Right hindlimb (tissue), 1 donor: ENCODE measurements around the gene ENKD1.

Experiments used
- DNase-seq: peaks from one replicate; pipeline ENCODE4 v3.0.0-alpha.2; 2018

The ENKD1 gene

DNA sequence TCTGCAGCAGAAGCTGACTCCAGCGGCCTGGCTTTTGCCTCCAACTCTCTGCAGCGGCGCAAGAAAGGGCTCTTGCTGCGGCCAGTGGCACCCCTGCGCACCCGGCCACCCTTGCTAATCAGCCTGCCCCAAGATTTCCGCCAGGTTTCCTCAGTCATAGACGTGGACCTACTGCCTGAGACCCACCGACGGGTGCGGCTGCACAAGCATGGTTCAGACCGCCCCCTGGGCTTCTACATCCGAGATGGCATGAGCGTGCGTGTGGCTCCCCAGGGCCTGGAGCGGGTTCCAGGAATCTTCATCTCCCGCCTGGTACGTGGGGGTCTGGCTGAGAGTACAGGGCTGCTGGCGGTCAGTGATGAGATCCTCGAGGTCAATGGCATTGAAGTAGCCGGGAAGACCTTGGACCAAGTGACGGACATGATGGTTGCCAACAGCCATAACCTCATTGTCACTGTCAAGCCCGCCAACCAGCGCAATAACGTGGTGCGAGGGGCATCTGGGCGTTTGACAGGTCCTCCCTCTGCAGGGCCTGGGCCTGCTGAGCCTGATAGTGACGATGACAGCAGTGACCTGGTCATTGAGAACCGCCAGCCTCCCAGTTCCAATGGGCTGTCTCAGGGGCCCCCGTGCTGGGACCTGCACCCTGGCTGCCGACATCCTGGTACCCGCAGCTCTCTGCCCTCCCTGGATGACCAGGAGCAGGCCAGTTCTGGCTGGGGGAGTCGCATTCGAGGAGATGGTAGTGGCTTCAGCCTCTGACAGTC, 4.5 kb downstream of the ENKD1 start:
- no peak for DNase-seq

- peak; percentile 47 for DNase-seq
These were observed 5.3 kb downstream of the ENKD1 start for GRCh38 chr16:67661101-67661761.

DNA sequence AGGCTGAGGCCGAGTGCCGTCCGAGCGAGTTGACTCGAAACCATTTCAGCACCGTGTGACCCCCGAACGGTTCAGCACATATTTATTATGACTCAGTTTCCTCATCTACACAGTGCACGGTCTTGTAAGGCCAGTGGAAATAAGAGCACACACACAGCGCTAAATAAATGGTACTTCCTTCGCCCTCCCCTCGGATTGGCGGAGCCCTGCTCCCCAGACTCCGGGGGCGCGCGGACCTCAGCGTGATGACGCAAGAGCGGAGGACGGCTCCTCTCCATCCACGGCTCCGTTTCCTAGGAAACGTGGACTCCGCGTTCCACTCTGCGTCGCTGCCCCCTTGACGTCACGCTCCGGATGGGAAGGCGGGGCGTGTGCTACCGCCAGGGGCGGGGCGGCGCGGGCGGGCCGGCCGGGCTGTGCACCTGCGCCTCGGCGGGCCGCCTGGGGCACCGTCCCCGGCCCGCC, 6.0 kb downstream of the ENKD1 start, which contains the start of gene PARD6A:
Gene PARD6A (plus strand): TSS at position 397 of the 465 bp plus-strand sequence. CDS start 79 bp downstream, outside the sequence.
- DNase-seq: peak; percentile 97

- DNase-seq: peak; percentile 94
These were observed 6.6 kb downstream of the ENKD1 start, which contains the start of gene ACD for GRCh38 chr16:67659675-67660563. TSS of gene ACD (minus strand) at chr16:67660260. CDS start at chr16:67660220, 40 bp downstream.

DNA sequence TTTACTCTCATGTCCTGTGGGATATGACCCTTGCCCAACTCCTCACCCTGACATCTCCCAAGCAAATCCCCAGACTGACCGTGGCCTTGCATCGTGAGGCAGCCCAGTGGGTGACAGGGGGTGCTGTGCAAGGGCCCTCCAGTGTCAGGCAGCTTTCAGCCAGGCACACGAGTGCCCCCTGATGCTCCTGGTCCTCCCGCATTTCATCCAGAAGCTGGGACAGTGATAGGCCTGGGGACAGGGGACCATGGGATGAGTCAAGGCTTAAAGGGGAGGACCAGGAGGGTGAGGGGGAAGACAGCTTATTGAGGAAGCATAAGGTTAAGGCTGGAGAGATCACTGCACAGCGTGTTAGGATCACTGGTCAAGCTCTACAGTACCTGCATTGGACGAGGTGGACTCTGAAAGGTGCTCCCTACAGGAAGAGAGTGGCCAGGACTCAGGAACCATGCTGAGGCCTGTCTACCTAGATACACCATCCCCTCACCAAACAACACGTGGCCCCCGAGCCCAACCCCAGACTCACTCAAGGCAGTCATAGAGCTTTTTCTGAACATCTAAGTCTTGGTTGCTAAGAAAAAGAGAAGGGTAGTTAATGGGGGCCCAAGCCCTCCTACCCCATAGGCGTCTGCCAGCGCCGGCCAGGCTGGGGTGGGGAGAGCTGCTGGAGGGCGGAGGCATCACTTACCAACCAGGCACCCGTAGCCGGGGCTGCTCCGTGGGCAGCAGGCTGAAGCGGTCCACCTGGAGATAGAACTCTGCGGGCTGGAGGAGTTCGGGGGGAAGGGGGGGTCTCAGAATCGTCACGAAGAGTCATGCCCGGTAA, 7.5 kb downstream of the ENKD1 start:
- no peak for DNase-seq

GRCh38 chr16:67657751-67658518, 8.6 kb downstream of the ENKD1 start:
- peak; percentile 17 for DNase-seq

DNA sequence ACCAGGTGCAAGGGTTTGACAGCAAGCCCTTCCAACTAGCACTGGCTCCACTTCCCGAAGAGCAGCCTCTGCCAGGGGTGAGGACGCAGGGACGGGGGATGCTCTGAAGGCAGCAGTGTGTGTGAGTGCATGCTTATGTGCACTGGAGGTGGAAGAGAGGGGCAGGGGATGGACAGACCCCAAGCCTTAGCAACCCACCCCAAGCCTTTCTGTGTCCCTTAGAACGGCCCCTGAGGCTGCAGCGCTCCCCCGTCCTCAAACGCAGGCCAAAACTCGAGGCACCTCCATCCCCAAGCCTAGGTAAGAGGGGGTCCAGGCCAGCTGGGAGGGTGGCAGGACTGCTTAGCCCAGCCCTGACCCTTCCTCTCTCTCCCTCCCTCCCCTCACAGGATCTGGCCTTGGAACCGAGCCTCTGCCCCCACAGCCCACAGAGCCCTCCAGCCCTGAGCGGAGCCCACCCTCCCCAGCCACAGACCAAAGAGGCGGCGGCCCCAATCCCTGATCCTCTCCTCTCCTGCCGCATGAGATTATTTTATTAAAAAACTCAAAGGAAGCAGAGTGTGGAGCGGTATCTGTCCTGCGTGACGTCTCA, 9.4 kb downstream of the ENKD1 start:
- peak; percentile 13 for DNase-seq

GRCh38 chr16:67656344-67657016, 10.1 kb downstream of the ENKD1 start:
- DNase-seq: peak; percentile 15

- DNase-seq: no peak
These were observed 11.2 kb downstream of the ENKD1 start for GRCh38 chr16:67655363-67655762.

DNA sequence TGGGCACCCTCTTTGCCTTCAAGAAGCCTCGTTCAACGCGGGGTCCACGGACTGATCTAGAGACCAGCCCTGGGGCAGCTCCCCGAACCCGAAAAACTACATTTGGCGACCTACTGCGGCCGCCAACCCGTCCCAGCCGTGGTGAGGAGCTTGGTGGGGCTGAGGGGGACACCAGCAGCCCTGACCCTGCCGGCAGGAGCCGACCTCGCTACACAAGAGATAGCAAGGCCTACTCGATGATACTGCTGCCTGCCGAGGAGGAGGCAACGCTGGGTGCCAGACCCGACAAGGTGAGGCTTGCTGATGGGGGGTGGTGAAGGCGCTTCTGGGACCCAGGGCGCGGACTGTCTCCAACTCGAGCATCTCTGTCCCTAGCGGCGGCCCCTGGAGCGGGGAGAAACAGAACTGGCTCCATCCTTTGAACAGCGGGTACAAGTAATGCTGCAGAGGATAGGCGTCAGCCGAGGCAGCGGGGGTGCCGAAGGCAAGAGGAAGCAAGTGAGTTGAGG, 12.1 kb downstream of the ENKD1 start:
- peak; percentile 15 for DNase-seq

DNA sequence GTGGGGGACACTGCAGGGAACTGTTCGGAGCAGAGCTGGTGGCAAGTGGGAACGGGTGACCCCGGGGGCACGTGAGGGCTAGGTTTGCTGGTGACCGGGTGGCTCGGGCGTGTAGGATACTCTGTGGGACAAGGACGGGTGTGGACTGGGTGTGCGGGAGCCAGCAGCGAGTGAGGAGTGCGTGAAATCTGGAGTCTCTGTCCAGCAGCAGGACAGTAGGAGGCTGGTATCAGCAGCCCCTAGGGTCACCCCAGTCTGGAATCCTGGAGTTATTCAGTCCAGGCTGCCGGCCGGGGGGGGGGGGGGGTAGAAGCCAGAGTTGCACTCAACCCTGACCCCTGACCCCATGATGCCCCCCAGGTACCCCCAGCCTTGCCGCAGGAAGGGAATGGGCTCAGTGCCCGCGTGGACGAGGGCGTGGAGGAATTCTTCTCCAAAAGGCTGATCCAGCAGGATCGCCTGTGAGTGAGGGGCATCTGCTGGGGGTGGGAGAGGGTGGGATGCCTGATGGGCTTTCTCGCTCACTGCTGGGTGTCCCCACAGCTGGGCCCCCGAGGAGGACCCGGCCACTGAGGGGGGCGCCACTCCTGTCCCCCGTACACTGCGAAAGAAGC, 12.7 kb downstream of the ENKD1 start:
- DNase-seq: peak; percentile 20

GRCh38 chr16:67653128-67653788, 13.3 kb downstream of the ENKD1 start:
- peak; percentile 29 for DNase-seq

GRCh38 chr16:67652578-67653127, 13.9 kb downstream of the ENKD1 start:
- peak; percentile 23 for DNase-seq

DNA sequence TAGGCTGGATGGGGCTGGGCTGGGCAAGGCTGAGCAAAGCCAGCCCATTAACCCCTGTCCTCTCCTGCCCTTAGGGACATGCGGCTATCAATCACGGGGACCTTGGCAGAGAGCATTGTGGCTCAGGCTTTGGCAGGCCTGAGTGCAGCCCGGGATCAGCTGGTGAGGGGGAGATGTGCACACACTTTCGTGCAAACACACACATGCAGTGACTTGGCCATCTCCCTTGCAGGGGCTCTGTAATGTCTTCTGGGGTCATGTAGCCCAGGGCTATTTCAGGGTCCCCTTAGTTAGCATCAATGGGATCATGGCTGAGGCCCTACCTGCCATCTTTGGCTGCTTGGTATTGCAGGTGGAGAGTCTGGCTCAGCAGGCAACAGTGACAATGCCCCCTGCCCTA, 14.7 kb downstream of the ENKD1 start:
- peak; percentile 23 for DNase-seq

GRCh38 chr16:67651039-67651438, 15.5 kb downstream of the ENKD1 start:
- no peak for DNase-seq

- no peak for DNase-seq
These were observed 16.5 kb downstream of the ENKD1 start for GRCh38 chr16:67650023-67650422.

GRCh38 chr16:67649494-67649931, 17.0 kb downstream of the ENKD1 start:
- DNase-seq: peak; percentile 27

- DNase-seq: no peak
These were observed 17.7 kb downstream of the ENKD1 start for GRCh38 chr16:67648764-67649407.
